ENCODE measurements around the gene ASNSD1.

Gene ASNSD1

DNA sequence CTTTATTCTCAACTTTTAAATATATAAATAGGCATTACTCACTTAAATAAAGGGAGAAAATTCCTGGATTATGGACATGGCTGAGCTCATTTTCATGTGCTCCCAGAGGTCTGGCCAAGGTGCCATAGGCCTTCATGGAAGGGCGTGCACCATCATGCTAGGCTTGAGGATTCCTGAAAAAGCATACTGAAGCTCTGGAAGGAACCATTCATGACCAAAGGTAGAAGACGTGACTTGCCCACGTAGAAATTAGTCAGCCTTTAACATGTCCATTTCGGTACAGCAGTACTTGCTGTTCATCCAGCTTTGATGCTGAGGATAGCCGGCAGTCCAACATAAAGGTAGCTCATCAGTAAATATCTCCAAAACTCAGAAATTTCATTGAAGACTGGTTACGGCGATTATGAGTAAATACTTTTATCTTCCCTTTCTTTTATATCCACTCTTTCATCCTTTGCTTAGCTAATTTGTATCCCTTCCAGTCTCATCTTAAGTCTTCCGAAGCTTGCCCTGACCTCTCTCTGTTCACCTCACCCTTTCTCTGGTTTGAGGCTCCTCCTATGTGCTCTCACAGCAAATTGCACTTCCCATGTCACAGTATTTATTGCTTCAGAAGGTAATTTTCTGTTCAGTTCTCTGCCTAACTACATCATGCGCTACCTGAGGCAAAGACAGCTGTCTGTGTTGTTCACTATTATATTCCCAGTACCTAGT is 32.3 kb upstream of the ASNSD1 start:
- Histone ChIP-seq H3K4me3 (ENCODE audit: low read depth, low read length) (no peak overlapping the region), H3K27ac (no peak overlapping the region), H3K36me3 (no peaks in the 10 kb centered on the region), H3K9me3 (ENCODE audit: severe bottlenecking) (no peaks in the 10 kb centered on the region), H3K27me3 (ENCODE audit: insufficient read depth, low read depth, severe bottlenecking) (no peaks in the 10 kb centered on the region)
- DNase-seq: no peak
- TF ChIP-seq, protein P1, sequence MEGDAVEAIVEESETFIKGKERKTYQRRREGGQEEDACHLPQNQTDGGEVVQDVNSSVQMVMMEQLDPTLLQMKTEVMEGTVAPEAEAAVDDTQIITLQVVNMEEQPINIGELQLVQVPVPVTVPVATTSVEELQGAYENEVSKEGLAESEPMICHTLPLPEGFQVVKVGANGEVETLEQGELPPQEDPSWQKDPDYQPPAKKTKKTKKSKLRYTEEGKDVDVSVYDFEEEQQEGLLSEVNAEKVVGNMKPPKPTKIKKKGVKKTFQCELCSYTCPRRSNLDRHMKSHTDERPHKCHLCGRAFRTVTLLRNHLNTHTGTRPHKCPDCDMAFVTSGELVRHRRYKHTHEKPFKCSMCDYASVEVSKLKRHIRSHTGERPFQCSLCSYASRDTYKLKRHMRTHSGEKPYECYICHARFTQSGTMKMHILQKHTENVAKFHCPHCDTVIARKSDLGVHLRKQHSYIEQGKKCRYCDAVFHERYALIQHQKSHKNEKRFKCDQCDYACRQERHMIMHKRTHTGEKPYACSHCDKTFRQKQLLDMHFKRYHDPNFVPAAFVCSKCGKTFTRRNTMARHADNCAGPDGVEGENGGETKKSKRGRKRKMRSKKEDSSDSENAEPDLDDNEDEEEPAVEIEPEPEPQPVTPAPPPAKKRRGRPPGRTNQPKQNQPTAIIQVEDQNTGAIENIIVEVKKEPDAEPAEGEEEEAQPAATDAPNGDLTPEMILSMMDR (IDR thresholded peaks at IDR 0.05; ENCODE audit: low read depth, low read length): 0 out of 2 replicates have a peak, but pooled peaks have one; percentile 11

DNA sequence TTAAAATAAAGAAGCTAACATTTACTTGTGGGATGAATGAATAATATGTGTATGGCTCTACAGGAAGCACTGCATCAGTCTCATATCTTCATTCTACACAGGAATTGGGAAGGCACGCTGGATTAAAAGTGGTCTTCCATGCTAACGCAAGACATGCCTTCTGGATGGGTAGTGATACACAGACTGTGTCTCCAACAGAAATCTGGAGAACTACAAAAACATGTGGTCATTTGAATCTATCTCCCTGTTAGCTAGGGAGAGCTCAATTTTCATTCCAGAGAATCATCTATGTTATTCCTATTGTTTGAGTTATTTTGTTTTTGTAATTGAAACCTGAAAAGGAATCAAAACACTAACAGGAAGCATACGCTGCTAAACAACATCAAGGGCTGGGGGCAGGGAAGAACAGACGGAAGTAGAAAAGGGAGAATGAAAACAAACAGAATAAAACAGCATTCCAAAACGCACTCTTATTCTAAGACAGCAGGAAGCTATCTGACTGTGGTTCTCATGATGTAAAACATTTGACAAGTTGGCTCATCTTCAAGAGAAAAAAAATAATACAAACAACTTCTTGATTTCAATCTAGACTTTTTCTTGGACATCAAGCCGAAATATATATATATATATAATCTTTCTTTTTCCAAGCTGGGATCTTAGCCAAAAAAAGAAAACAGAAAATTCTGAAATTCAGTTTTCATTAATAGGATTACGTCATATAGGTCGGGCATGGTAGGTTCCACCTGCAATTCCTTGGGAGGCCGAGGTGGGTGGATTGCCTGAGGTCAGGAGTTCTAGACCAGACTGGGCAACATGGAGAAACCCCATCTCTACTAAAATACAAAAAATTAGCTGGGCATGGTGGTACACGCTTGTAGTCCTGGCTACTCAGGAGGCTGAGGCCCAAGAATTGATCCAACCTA is 31.5 kb upstream of the ASNSD1 start:
- H3K9me3 ChIP-seq (ENCODE audit: severe bottlenecking): no peaks in the 10 kb centered on the region
- TF ChIP-seq, protein P1 (IDR thresholded peaks at IDR 0.05; ENCODE audit: low read depth, low read length): no peak
- H3K27me3 ChIP-seq (ENCODE audit: insufficient read depth, low read depth, severe bottlenecking): no peaks in the 10 kb centered on the region
- H3K27ac ChIP-seq: no peak overlapping the region
- H3K36me3 ChIP-seq: no peaks in the 10 kb centered on the region
- DNase-seq: no peak
- H3K4me3 ChIP-seq (ENCODE audit: low read depth, low read length): no peak overlapping the region

- H3K4me3 ChIP-seq (ENCODE audit: low read depth, low read length): no peak overlapping the region
- H3K36me3 ChIP-seq: no peaks in the 10 kb centered on the region
- DNase-seq: no peak
- no peaks in the 10 kb centered on the region for H3K27me3 ChIP-seq (ENCODE audit: insufficient read depth, low read depth, severe bottlenecking)
- TF ChIP-seq, protein P1 (IDR thresholded peaks at IDR 0.05; ENCODE audit: low read depth, low read length): no peak
- H3K9me3 ChIP-seq (ENCODE audit: severe bottlenecking): no peaks in the 10 kb centered on the region
- H3K27ac ChIP-seq: no peak overlapping the region
Observed at GRCh38 chr2:189631849-189632248, 29.4 kb upstream of the ASNSD1 start.

DNA sequence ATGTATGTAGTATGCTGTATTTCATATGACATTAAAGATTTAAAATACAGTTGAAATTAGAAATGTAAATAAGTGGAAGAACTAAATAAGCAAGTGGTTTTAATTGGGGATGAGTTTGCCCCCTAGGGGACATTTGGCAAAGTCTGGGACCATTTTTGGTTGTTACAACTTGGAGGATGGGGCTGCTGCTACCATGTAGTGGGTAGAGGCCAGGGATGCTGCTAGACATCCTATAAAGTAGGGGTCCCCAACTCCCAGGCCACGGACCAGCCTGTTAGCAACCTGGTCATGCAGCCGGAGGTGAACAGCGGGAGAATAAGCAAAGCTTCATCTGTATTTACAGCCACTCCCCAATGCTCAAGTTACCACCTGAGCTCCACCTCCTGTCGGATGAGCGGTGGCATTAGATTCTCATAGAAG is 27.9 kb upstream of the ASNSD1 start:
- H3K9me3 ChIP-seq (ENCODE audit: severe bottlenecking): no peaks in the 10 kb centered on the region

GRCh38 chr2:189635353-189635752 is 25.9 kb upstream of the ASNSD1 start:
- no peak for DNase-seq
- H3K4me3 ChIP-seq (ENCODE audit: low read depth, low read length): no peak overlapping the region
- H3K27ac ChIP-seq: no peak overlapping the region
- no peaks in the 10 kb centered on the region for H3K27me3 ChIP-seq (ENCODE audit: insufficient read depth, low read depth, severe bottlenecking)
- H3K9me3 ChIP-seq (ENCODE audit: severe bottlenecking): no peaks in the 10 kb centered on the region
- H3K36me3 ChIP-seq: no peaks in the 10 kb centered on the region
- TF ChIP-seq, protein P1 (IDR thresholded peaks at IDR 0.05; ENCODE audit: low read depth, low read length): no peak

More for the DNA sequence above, 27.9 kb upstream of the ASNSD1 start:
- Histone ChIP-seq H3K27me3 (ENCODE audit: insufficient read depth, low read depth, severe bottlenecking) (no peaks in the 10 kb centered on the region), H3K4me3 (ENCODE audit: low read depth, low read length) (no peak overlapping the region), H3K27ac (no peak overlapping the region), H3K36me3 (no peaks in the 10 kb centered on the region)
- TF ChIP-seq, protein P1 (IDR thresholded peaks at IDR 0.05; ENCODE audit: low read depth, low read length): no peak
- no peak for DNase-seq
